ENCODE measurements around the gene INIP.

- TF ChIP-seq EZH2 (IDR thresholded peaks at IDR 0.05; ENCODE audit: insufficient read depth, poor library complexity, severe bottlenecking), result no peak
- no peak for TF ChIP-seq EZH2phosphoT487 (IDR thresholded peaks at IDR 0.05; ENCODE audit: insufficient read depth, low read depth)
Observed at GRCh38 chr9:112734892-112735291, 17.0 kb upstream of the INIP start.

All from GM23248 (cell line).